ENCODE results near the gene PRKCE.

DNA sequence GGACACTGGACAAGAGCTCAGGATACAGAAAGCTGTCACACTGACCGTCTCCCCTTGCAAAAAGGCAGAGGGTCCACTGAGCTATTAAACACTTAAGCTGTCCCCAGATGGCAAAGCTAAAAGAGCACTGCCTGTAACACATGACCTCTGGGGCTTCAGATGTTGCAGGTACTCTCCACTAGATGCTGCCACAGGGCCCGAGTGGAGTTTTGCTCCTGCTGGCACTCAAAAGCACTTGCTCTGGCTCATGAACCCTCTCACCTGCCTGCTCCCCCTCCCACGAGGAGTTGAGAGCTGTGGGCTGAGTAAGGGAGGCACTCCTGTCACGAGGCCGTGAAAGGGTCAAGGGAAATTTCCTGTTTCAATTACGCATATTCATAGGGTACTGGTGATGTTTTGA is 227.9 kb downstream of the PRKCE start:
- no peak for TF ChIP-seq EZH2 (IDR thresholded peaks at IDR 0.05; ENCODE audit: low read length, missing control alignments)
- TF ChIP-seq, protein P1, sequence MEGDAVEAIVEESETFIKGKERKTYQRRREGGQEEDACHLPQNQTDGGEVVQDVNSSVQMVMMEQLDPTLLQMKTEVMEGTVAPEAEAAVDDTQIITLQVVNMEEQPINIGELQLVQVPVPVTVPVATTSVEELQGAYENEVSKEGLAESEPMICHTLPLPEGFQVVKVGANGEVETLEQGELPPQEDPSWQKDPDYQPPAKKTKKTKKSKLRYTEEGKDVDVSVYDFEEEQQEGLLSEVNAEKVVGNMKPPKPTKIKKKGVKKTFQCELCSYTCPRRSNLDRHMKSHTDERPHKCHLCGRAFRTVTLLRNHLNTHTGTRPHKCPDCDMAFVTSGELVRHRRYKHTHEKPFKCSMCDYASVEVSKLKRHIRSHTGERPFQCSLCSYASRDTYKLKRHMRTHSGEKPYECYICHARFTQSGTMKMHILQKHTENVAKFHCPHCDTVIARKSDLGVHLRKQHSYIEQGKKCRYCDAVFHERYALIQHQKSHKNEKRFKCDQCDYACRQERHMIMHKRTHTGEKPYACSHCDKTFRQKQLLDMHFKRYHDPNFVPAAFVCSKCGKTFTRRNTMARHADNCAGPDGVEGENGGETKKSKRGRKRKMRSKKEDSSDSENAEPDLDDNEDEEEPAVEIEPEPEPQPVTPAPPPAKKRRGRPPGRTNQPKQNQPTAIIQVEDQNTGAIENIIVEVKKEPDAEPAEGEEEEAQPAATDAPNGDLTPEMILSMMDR (conservative IDR thresholded peaks at IDR 0.05 in 1 of 2, IDR thresholded peaks at IDR 0.05 in 1 of 2; ENCODE audit: low read depth in 1 of 2, low read length in 2 of 2): no peak

All from fibroblast of lung (primary cell).